ENCODE measurements around the gene CHD9NB.

CHD9NB gene

DNA sequence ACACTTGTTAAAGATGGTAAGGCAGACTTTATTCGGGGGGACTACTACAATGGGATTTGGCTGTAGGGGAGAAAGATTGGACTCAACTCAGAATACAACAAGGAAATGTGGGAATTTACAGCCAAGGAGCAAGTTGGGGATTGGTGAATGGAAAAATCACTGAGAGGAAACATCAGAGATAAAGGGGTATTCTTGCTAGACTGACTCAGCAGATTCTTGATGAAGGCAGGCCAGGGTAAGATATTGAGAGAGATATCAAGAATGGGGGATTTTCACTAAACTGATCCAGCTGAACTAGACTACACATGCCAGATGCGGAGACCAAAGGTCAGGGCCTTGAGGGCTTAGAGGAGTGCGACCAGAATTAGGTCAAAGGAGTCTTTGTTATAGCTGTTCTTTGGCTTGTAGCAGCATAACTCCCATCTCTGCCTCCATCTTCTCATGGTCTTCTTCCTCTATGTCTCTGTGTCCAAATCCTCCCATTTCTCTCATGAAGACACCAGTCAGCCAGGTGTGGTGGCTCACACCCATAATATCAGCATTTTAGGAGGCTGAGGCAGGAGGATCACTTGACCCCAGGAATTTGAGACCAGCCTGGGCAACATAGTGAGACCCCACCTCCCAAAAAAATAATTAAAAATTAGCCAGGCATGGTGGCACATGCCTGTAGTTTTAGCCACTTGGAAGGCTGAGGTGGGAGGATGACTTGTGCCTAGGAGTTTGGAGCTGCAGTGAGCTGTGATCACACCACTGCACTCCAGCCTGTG is 17.3 kb downstream of the CHD9NB start:
- in situ Hi-C loops (cut with MboI; ENCODE audit: low sequenced_read_pairs) = no loop called here

- in situ Hi-C loops (cut with MboI; ENCODE audit: low sequenced_read_pairs) = no loop called here
These were observed 18.4 kb downstream of the CHD9NB start for GRCh38 chr16:53034306-53034705.

- in situ Hi-C loops (cut with MboI; ENCODE audit: low sequenced_read_pairs) = no loop called here
These were observed 21.3 kb downstream of the CHD9NB start for GRCh38 chr16:53031323-53031942.

- in situ Hi-C loops (cut with MboI; ENCODE audit: low sequenced_read_pairs) = no loop called here
These were observed 22.7 kb downstream of the CHD9NB start for GRCh38 chr16:53029971-53030370.

DNA sequence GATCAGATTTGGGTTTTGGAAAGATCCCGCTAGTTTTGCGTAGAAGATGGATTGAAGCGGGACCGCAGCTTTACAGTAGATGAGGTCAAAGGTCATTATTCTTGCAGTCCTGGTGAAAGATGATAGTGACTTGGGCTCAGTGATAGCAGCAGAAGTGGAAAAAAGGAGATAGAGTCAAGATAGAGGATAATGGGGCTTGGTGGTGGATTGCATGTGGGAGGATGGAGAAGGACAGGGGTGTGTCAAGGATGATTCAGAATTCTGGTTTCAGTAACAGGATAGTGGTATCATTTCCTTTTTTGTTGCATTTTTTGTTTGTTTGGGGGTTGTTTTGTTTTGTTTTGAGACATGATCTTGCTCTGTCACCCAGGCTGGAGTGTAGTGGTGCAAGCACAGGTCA is 28.7 kb downstream of the CHD9NB start:
- in situ Hi-C loops (cut with MboI; ENCODE audit: low sequenced_read_pairs) = no loop called here

- in situ Hi-C loops (cut with MboI; ENCODE audit: low sequenced_read_pairs) = no loop called here
These were observed 30.3 kb downstream of the CHD9NB start for GRCh38 chr16:53022374-53022773.

DNA sequence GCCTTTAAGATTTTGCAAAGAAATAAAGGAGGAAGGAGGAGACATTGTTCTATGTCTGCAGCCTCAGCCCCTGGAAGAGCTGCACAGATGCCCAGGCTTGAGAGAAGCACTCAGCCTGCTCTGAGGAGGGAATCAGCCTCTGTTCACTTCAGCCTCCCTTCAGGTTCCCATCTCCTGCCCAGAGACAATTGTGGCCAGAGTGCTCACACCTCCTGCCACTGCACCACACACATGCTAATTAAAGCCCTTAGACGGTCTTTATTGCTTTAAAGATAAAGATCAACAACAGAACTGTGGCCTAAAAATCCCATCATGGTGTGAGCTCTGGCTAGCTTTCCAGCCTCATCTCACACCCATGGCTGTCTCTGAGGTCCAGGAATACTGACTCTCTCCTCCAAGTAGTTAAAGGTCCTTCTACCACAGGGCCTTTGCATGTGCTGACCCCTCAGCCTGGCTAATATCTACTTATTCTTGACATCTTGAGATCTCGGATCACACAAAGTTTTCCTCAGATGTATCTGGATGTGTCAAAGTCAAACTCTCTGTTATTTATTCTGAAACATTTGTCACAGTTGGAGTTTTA is 33.8 kb downstream of the CHD9NB start:
- in situ Hi-C loops (cut with MboI; ENCODE audit: low sequenced_read_pairs) = no loop called here

- in situ Hi-C loops (cut with MboI; ENCODE audit: low sequenced_read_pairs) = no loop called here
These were observed 38.4 kb downstream of the CHD9NB start for GRCh38 chr16:53014287-53014686.

DNA sequence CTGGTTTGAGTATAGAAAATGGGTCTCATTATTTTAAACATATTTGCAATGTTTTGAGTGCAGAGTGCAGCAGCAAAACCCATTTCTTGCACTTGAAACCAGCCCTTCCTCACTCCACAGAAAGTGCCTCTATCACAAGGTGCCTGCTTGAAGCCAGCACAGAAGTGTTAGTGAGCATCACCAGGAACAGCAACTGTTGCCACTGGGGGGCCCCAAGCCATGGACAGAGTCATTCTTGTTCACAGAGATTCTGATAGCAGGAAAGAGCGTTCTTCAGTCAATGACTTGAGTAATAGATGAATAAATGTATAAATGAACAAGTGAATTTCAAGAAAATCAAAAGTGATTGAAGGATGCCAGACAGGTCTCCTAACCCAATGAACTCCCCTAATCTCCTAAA is 45.6 kb downstream of the CHD9NB start:
- in situ Hi-C loops (cut with MboI; ENCODE audit: low sequenced_read_pairs) = no loop called here

- in situ Hi-C loops (cut with MboI; ENCODE audit: low sequenced_read_pairs) = no loop called here
These were observed 54.8 kb downstream of the CHD9NB start for GRCh38 chr16:52997922-52998321.

DNA sequence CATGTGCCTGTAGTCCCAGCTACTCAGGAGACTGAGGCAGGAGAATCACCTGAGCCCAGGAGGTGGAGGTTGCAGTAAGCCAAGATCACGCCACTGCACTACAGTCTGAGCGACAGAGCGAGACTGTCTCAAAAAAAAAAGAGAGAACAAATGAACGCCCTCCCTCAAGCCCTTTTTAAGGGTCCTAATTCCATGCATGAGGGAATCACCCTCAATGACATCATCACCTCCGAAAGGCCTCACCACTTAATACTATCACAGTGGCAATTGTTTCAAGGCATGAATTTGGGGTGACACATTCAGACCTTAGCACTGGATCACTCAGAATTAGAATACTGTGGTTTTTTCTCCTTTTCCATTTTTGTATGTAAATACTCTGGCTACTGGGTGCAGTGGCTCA is 57.8 kb downstream of the CHD9NB start:
- in situ Hi-C loops (cut with MboI; ENCODE audit: low sequenced_read_pairs) = no loop called here

- in situ Hi-C loops (cut with MboI; ENCODE audit: low sequenced_read_pairs) = no loop called here
These were observed 59.5 kb downstream of the CHD9NB start for GRCh38 chr16:52993179-52993578.

- in situ Hi-C loops (cut with MboI; ENCODE audit: low sequenced_read_pairs) = no loop called here
These were observed 61.1 kb downstream of the CHD9NB start for GRCh38 chr16:52991572-52991971.

Data from HL-60/S4 treated with retinoic acid at 250 ng/mL for 4 days and 3 days (cell line).